H1 (cell line): ENCODE results near the gene DGCR6. TPM values are rescaled to one million over a fixed set of nuclear protein-coding genes. Genes with fewer than 3 reads are reported as not detected.
"Not testable (repeated sequence)": the region's sequence is repeated elsewhere in the genome, so short reads cannot be mapped to it uniquely, and the experiment has no call there.

Experiments
- CTCF ChIA-PET: fragments of 300-600 bp; sonication (Branson Sonifier 250); formaldehyde crosslinking; loops from one replicate; lab custom pipeline; 2021; ENCODE audit not compliant: partially characterized antibody; lab: Charles Lee
- POLR2A ChIA-PET: fragments of 300-600 bp; sonication (Branson Sonifier 250); formaldehyde crosslinking; loops from one replicate; lab custom pipeline; 2021; ENCODE audit warnings: inconsistent platforms; ENCODE audit not compliant: partially characterized antibody; lab: Charles Lee
- DNase-seq, 2 experiments: peaks; one replicate each; pipeline versions ENCODE4 v3.0.0 to v3.0.0-alpha.2; 2010 to 2022; ENCODE audit warnings: low spot score in 2 of 2, low read depth in 1 of 2, mixed read lengths in 1 of 2
- FAIRE-seq: peaks from 2 replicates; lab custom pipeline; 2011; peaks lifted over from hg19 to GRCh38; lab: Jason Lieb, UNC
- H2AFZ ChIP-seq: 2 replicates; pipeline ENCODE4 v1.8.1; 2012; ENCODE audit warnings: low read length, inconsistent platforms
- H2AK5ac ChIP-seq: 2 replicates; pipeline ENCODE4 v1.6.1; 2013; ENCODE audit warnings: low read depth, low read length
- H2BK120ac ChIP-seq: replicated peaks from 2 replicates; pipeline ENCODE3; 2013; ENCODE audit warnings: low read depth, low read length, inconsistent platforms
- H2BK12ac ChIP-seq: 2 replicates; pipeline ENCODE4 v1.6.1; 2013; ENCODE audit warnings: low read depth, low read length
- H2BK15ac ChIP-seq: 2 replicates; pipeline ENCODE4 v1.6.1; 2013; ENCODE audit warnings: low read length
- H2BK20ac ChIP-seq: 2 replicates; pipeline ENCODE4 v1.6.1; 2013; ENCODE audit warnings: low read length
- H2BK5ac ChIP-seq: 2 replicates; pipeline ENCODE4 v1.6.1; 2013; ENCODE audit warnings: low read depth, low read length
- H3K14ac ChIP-seq: 2 replicates; pipeline ENCODE4 v1.6.1; 2013; ENCODE audit warnings: inconsistent platforms; ENCODE audit not compliant: insufficient read length
- H3K18ac ChIP-seq: 2 replicates; pipeline ENCODE4 v1.6.1; 2013; ENCODE audit warnings: low read length; ENCODE audit errors: extremely low read depth
- H3K23ac ChIP-seq: 2 replicates; pipeline ENCODE4 v1.6.1; 2013; ENCODE audit warnings: inconsistent platforms; ENCODE audit not compliant: insufficient read length
- H3K23me2 ChIP-seq: 2 replicates; pipeline ENCODE4 v1.6.1; 2013; ENCODE audit warnings: low read depth, low read length
- H3K27ac ChIP-seq: 2 replicates; pipeline ENCODE4 v1.6.1; 2011; ENCODE audit warnings: low read depth, low read length, inconsistent platforms
- H3K27me3 ChIP-seq, 4 experiments: replicated peaks in 1 of 4; 1 replicate in 1 of 4; 2 replicates in 3 of 4; pipeline versions ENCODE4 v1.6.1 to v1.8.1; 2011 to 2013; ENCODE audit warnings: low read length in 3 of 4, mild to moderate bottlenecking in 3 of 4, inconsistent platforms in 2 of 4, mixed read lengths in 2 of 4, moderate library complexity in 1 of 4; ENCODE audit not compliant: control insufficient read depth in 3 of 4, insufficient read depth in 3 of 4; ENCODE audit errors: extremely low read depth in 1 of 4
- H3K36me3 ChIP-seq, 4 experiments: 2 replicates each; pipeline versions ENCODE4 v1.6.1 to v1.8.1; 2011 to 2013; ENCODE audit warnings: mild to moderate bottlenecking in 4 of 4, low read length in 3 of 4, moderate library complexity in 2 of 4, control low read depth in 1 of 4, inconsistent platforms in 1 of 4; ENCODE audit not compliant: insufficient read depth in 4 of 4, control insufficient read depth in 2 of 4
- H3K4ac ChIP-seq: replicated peaks from 2 replicates; pipeline ENCODE3; 2013; ENCODE audit warnings: low read length, low read depth, mixed read lengths, inconsistent platforms; ENCODE audit not compliant: insufficient read length
- H3K4me1 ChIP-seq, 4 experiments: replicated peaks in 1 of 4; 1 replicate in 1 of 4; 2 replicates in 3 of 4; pipeline versions ENCODE4 v1.6.1 to v1.8.1; 2011 to 2013; ENCODE audit warnings: low read length in 3 of 4, inconsistent platforms in 2 of 4, mixed read lengths in 1 of 4; ENCODE audit not compliant: insufficient read depth in 4 of 4, control insufficient read depth in 3 of 4
- H3K4me2 ChIP-seq, 2 experiments: 2 replicates each; pipeline versions ENCODE4 v1.6.1 to v1.8.1; 2011 to 2013; ENCODE audit warnings: low read depth in 2 of 2, low read length in 2 of 2, control low read depth in 1 of 2, inconsistent platforms in 1 of 2, mild to moderate bottlenecking in 1 of 2; ENCODE audit not compliant: insufficient read depth in 1 of 2
- H3K4me3 ChIP-seq, 4 experiments: fragments of 200-600, 300-600 bp in 1 of 4; sonication (generic), shearing (Covaris generic), sonication (Bioruptor Twin) in 1 of 4; 2 replicates each; pipeline versions ENCODE4 v1.5.1 to v1.8.1; 2011 to 2016; ENCODE audit warnings: low read length in 4 of 4, low read depth in 3 of 4, control low read depth in 2 of 4, inconsistent platforms in 2 of 4, mild to moderate bottlenecking in 2 of 4, mixed read lengths in 1 of 4, moderate library complexity in 1 of 4; ENCODE audit not compliant: insufficient read depth in 2 of 4; ENCODE audit errors: extremely low read depth in 1 of 4
- H3K56ac ChIP-seq: replicated peaks from 2 replicates; pipeline ENCODE3; 2013; ENCODE audit warnings: low read depth, mild to moderate bottlenecking, mixed read lengths, low read length, inconsistent platforms; ENCODE audit not compliant: insufficient read length
- H3K79me1 ChIP-seq: 2 replicates; pipeline ENCODE4 v1.6.1; 2013; ENCODE audit warnings: low read depth, low read length, control low read depth
- H3K79me2 ChIP-seq, 2 experiments: 2 replicates each; pipeline versions ENCODE4 v1.6.1 to v1.8.1; 2012 to 2013; ENCODE audit warnings: low read length in 2 of 2, mild to moderate bottlenecking in 2 of 2, inconsistent platforms in 1 of 2; ENCODE audit not compliant: insufficient read depth in 2 of 2, control insufficient read depth in 1 of 2
- H3K9ac ChIP-seq, 4 experiments: replicated peaks in 1 of 4; 1 replicate in 1 of 4; 2 replicates in 3 of 4; pipeline versions ENCODE4 v1.6.1 to v1.8.1; 2011 to 2013; ENCODE audit warnings: low read depth in 3 of 4, low read length in 3 of 4, control low read depth in 2 of 4, mild to moderate bottlenecking in 2 of 4, moderate library complexity in 2 of 4, inconsistent platforms in 1 of 4; ENCODE audit errors: extremely low read depth in 1 of 4
- H3K9me3 ChIP-seq, 2 experiments: 2 replicates each; pipeline versions ENCODE4 v1.6.1 to v1.8.1; 2012 to 2013; ENCODE audit warnings: mild to moderate bottlenecking in 2 of 2, moderate library complexity in 2 of 2, control low read depth in 1 of 2, inconsistent platforms in 1 of 2, low read depth in 1 of 2, low read length in 1 of 2, mixed read lengths in 1 of 2; ENCODE audit not compliant: insufficient read depth in 2 of 2
- H4K20me1 ChIP-seq, 2 experiments: replicated peaks in 1 of 2; 2 replicates each; pipeline versions ENCODE3 to v1.8.1; 2011 to 2013; ENCODE audit warnings: inconsistent platforms in 2 of 2, low read length in 2 of 2, mild to moderate bottlenecking in 1 of 2; ENCODE audit not compliant: insufficient read depth in 2 of 2, control insufficient read depth in 1 of 2
- H4K5ac ChIP-seq: 2 replicates; pipeline ENCODE4 v1.6.1; 2013; ENCODE audit warnings: low read length, low read depth, mixed read lengths, inconsistent platforms; ENCODE audit not compliant: insufficient read length
- H4K8ac ChIP-seq: 2 replicates; pipeline ENCODE4 v1.8.0; 2013; ENCODE audit warnings: mild to moderate bottlenecking, moderate library complexity, low read length, inconsistent platforms; ENCODE audit not compliant: insufficient read depth; ENCODE audit errors: extremely low read depth
- H4K91ac ChIP-seq: replicated peaks from 2 replicates; pipeline ENCODE3; 2013; ENCODE audit warnings: low read length, mixed read lengths, inconsistent platforms; ENCODE audit not compliant: insufficient read length
- WGBS, 2 experiments: shearing (Covaris generic) in 1 of 2; methylation state at CpG; one replicate each; pipeline versions ENCODE4 v1.1.6 to v1.1.7; 2013 to 2015; ENCODE audit warnings: low lambda C conversion rate in 2 of 2, mixed read lengths in 2 of 2, inconsistent platforms in 1 of 2, low coverage in 1 of 2, missing lambda C conversion rate in 1 of 2; ENCODE audit not compliant: insufficient replicate concordance in 2 of 2, insufficient coverage in 1 of 2, insufficient read length in 1 of 2; ENCODE audit errors: extremely low coverage in 1 of 2, missing lambda C conversion rate in 1 of 2; 5-methylcytosine and 5-hydroxymethylcytosine counted together
- polyA plus RNA-seq, 7 experiments: library from polyadenylated mRNA; depleted of rRNA in 3 of 7; stranded (reverse) in 5 of 7; unstranded in 2 of 7; fragments of >200 nt in 5 of 7; fragments of 200-250 nt in 2 of 7; gene quantifications; 1 replicate in 5 of 7; 2 replicates in 1 of 7; 4 replicates in 1 of 7; pipeline versions ENCODE4 v1.2.1 to v1.2.3, GENCODE V29; 2011 to 2013; ENCODE audit warnings: missing spikeins in 2 of 7, mixed read lengths in 2 of 7
- total RNA-seq: library from RNA; stranded (reverse); fragmentation: NEBNext Ultra II Directional; extraction: Animal tissue kit (Norgen Biotek cat#: 25700); gene quantifications from 2 replicates; pipeline ENCODE4 v1.2.1, GENCODE V29; 2021

The DGCR6 gene
- total and polyA plus RNA-seq, 2 of the 8 experiments (the other 6 are each of a cell fraction or from before 2014, with no cell fraction given), result 0.82 to 1.7 TPM

- H2BK120ac ChIP-seq, H3K79me2 ChIP-seq, H2BK5ac ChIP-seq, H4K8ac ChIP-seq, H3K79me1 ChIP-seq, CTCF ChIA-PET, H4K5ac ChIP-seq, H3K27ac ChIP-seq, H3K36me3 ChIP-seq, DNase-seq, H3K18ac ChIP-seq, H2BK15ac ChIP-seq, H4K91ac ChIP-seq, H3K4me1 ChIP-seq, H3K4me3 ChIP-seq, H4K20me1 ChIP-seq, H2AK5ac ChIP-seq, H2BK12ac ChIP-seq, H2BK20ac ChIP-seq, H3K14ac ChIP-seq, H3K27me3 ChIP-seq, H2AFZ ChIP-seq, H3K56ac ChIP-seq, FAIRE-seq, POLR2A ChIA-PET, H3K9ac ChIP-seq, H3K4me2 ChIP-seq, H3K9me3 ChIP-seq, H3K23ac ChIP-seq, H3K23me2 ChIP-seq, H3K4ac ChIP-seq: not testable (repeated sequence)
- WGBS, 2 experiments, result 86% methylated on average over 4 of the region's 4 CpGs; no CpG with 5 or more reads in 1 of the 2 experiments
These were observed 21.7 kb upstream of the DGCR6 start for GRCh38 chr22:18884465-18884864.
